ENCODE measurements around the gene SYCP2.

DNA sequence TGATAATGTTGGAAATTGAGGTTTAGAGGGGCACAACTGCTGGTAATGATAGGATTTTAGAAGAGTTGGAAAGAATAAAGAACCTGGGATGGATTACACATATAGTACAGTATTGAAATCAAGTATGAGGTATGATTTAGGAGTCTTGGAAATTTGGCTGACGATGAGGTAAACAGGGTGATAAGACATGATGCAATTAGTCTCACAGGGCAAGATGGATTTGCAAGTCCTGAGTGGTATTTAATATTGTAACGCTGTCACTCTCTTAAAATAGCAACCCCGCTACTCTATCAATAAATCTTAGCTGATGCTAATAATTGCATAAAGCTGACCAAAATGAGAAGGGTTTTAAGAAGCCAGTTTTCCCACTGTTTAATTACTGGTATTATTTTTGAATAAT lies 70.4 kb downstream of the SYCP2 start:
- TF ChIP-seq CTBP1 (IDR thresholded peaks at IDR 0.05; ENCODE audit: borderline replicate concordance) (no peak), TARDBP (IDR thresholded peaks at IDR 0.05) (no peak), ELF4 (IDR thresholded peaks at IDR 0.05) (no peak), L3MBTL2 (conservative IDR thresholded peaks at IDR 0.05) (no peak), BHLHE40 (IDR thresholded peaks at IDR 0.05; ENCODE audit: borderline replicate concordance) (no peak), HDGF (IDR thresholded peaks at IDR 0.05; ENCODE audit: borderline replicate concordance) (no peak), SUZ12 (IDR thresholded peaks at IDR 0.05) (no peak), FOXK2 (IDR thresholded peaks at IDR 0.05) (no peak), LEF1 (IDR thresholded peaks at IDR 0.05; ENCODE audit: borderline replicate concordance) (no peak)
- TF ChIP-seq, protein P1, sequence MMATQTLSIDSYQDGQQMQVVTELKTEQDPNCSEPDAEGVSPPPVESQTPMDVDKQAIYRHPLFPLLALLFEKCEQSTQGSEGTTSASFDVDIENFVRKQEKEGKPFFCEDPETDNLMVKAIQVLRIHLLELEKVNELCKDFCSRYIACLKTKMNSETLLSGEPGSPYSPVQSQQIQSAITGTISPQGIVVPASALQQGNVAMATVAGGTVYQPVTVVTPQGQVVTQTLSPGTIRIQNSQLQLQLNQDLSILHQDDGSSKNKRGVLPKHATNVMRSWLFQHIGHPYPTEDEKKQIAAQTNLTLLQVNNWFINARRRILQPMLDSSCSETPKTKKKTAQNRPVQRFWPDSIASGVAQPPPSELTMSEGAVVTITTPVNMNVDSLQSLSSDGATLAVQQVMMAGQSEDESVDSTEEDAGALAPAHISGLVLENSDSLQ (IDR thresholded peaks at IDR 0.05), result no peak

Measured in HEK293T (cell line).